LNCaP clone FGC (cell line): Measurements from ENCODE around the gene TCAP.

Experiments
- DNase-seq: peaks from one replicate; pipeline ENCODE4 v3.0.0-alpha.2; 2011; ENCODE audit warnings: low read depth
- H3K4me3 ChIP-seq: 2 replicates; pipeline ENCODE4 v1.5.1; 2011; ENCODE audit warnings: mild to moderate bottlenecking, low read depth, low read length, control low read depth
- CTCF ChIP-seq: IDR thresholded peaks from 2 replicates; pipeline ENCODE4 v1.5.1; 2012; ENCODE audit warnings: mild to moderate bottlenecking; ENCODE audit not compliant: control insufficient read depth, insufficient read depth; ENCODE audit errors: extremely low read depth

TCAP gene

GRCh38 chr17:39702901-39703893, 38.0 kb downstream of the TCAP start:
- peak; percentile 98 for DNase-seq
- H3K4me3 ChIP-seq: peak overlapping the region; percentile 90
- no peak for TF ChIP-seq CTCF

- no peak for DNase-seq
- peak overlapping the region; percentile 32 for H3K4me3 ChIP-seq
- no peak for TF ChIP-seq CTCF
Observed at GRCh38 chr17:39703913-39704312, 38.8 kb downstream of the TCAP start.

GRCh38 chr17:39704821-39705551, 39.8 kb downstream of the TCAP start:
- peak overlapping the region; percentile 42 for H3K4me3 ChIP-seq
- TF ChIP-seq CTCF: peak; percentile 29
- DNase-seq: peak; percentile 77

GRCh38 chr17:39705786-39706348, 40.7 kb downstream of the TCAP start:
- no peak for TF ChIP-seq CTCF
- peak overlapping the region; percentile 42 for H3K4me3 ChIP-seq
- peak; percentile 95 for DNase-seq

- peak overlapping the region; percentile 42 for H3K4me3 ChIP-seq
- no peak for DNase-seq
- TF ChIP-seq CTCF: no peak
Observed at GRCh38 chr17:39706383-39706782, 41.2 kb downstream of the TCAP start.

GRCh38 chr17:39706921-39707337, 41.8 kb downstream of the TCAP start:
- H3K4me3 ChIP-seq: no peak overlapping the region
- no peak for TF ChIP-seq CTCF
- no peak for DNase-seq
